CD4-positive, alpha-beta T cell treated with Interleukin-2 at 100 ng/mL for 4 hours (primary cell): Measurements from ENCODE around the gene ZFR2.

Experiments used
- DNase-seq: peaks from one replicate; pipeline ENCODE4 v3.0.0-alpha.2; 2020; ENCODE audit warnings: low spot score

Gene ZFR2

DNA sequence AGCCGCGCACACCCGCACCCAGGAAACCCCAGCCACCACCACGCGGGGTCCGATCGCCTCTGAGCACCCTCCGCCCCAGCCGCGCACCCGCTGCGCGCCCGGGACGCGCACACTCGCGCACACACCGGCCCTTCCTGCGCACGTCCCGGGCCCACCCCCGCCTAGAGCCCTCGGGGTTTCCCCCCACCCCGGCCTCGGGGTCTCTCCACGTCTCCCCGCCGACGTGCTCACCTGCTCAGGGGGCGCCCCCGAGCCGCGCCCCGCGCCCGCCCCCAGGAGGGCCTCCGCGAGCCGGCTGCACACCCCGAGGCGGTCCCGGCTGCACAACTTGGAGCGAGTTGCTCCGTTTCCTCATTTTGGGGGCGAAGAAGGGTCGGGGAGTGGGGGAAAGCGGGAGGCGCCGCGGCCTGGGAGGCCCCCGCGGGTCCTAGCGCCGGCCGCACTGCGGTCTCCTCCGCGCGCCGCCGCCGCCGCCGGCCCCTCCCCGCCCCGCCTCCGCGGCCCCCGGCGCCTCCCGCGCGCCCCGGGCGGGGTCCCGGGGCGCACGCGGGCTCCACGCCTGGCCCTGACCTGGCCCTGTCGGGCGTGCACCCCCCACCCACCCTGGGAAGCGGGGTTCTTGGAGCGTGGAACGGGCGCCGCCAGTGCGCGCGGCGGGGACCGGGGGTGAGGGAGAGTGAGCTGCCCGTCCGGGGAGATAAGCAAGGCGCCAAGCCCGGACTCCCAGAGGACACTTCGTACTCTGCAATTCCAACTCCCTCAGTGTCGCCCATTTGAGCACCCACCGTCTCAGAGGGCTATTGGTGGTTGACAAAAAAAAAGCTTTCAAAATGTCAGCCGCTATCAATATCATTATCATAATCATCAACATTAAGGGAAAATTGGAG, 82.7 kb downstream of the ZFR2 start, which contains the start of gene MATK:
Gene MATK, minus strand, starts transcription at position 444 of the 887 bp plus-strand sequence. CDS start 1,246 bp downstream, outside the sequence.
- DNase-seq: no peak

DNA sequence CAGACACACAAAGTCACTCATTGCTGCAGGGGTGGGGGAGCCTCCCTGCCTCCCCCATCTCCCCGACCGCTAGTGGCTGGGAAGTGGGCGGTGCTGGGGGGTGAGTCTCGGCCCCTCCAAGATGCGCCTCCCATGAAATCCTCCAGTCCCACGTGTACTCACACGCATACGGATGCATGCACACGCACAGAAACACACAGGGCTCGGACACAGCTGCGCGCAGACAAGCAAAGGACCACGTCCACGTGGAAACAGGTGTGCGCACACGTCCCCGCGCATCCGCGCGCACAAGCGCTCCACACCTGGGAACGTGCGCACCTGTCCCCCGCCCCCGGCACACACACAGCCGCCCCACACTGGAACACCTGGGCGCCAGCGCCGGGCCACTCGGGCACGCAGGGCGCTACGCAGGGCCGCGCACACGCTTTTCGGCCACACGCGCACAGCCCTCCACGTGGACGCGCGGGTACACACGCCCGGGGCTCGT, 83.3 kb downstream of the ZFR2 start:
- DNase-seq: no peak

DNA sequence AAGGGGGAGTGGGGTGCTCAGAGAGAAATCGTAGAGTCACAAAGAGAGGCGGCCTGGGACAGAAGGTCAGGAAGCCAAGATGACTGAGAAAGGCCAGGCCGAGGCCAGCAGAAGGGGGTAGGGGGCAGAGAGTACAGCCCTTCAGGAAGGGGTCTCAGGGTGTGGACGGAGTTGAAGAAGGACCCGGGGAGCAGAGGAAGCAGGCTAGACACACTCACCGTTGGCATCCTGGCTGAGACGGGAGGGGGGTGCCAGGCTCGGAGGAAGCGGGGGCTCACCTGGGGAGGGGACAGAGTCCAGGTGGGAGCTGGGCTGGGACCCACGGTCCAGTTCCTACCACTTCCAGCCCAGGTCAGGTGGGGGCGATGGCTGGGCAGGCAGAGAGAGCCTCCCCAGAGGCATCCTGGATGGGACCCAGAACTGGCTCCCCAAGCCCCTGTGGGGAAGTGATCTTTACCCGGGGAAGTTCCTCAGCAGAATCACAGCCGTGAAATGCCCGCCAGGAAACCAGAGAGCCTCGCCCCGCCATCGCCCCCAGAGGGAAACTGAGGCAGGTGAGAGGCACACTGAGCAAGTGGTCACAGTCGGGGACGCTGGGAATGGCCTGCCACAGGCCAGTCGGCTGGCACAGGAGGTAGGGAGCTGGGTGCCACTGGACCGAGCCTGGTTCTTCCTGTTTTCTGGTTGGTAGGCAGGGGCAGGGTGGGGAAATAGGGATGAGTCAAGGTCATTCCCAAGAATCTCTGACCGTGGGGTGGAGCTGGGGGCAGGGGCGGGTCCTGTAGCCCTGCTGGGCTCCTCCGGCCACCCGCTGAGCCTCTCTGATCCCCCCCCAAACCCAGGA, 84.0 kb downstream of the ZFR2 start:
- DNase-seq: no peak

DNA sequence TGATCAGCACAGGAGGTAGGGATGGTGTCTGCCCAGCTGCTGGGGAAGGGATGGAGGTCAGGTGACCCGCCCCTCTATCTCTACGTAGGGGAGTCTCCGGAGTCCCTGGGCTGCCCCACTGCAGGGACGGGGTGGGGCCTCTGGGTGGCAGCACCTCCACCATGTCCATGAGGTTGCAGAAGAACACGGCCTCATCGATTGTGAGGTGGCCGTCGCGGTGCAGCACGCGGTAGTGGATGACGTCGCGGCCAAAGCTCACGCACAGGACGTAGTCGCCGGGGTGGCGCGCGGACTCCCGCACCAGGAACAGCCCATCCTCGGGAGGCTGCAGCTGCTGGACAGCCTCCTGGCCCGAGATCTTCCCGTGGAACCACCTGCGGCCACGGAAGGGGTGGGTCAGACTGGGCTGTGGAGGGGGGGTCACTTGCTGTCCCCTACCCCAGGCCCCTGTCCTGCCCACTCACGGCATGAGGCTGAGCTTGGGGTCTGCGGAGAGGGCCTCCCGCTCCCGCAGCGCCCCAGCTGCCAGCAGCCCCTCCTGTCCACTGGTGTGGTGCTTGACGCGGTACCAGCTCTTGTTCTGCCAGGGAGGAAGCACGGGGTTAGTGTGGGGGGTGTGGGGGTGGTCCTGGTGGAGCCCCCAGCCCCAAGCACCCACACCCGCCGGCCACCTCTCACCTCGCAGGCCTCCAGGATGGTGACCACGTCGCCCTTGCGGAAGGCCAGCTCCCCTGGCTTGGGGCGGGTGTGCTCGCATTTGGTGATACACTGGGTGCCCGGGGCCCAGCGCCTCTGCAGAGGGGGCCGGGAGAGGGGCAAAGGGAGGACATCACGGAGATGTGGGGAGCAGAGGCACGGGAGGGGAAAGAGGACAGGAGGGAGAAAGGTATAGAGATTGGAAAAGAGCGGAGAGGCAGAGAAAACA, 84.9 kb downstream of the ZFR2 start:
- peak; percentile 43 for DNase-seq

DNA sequence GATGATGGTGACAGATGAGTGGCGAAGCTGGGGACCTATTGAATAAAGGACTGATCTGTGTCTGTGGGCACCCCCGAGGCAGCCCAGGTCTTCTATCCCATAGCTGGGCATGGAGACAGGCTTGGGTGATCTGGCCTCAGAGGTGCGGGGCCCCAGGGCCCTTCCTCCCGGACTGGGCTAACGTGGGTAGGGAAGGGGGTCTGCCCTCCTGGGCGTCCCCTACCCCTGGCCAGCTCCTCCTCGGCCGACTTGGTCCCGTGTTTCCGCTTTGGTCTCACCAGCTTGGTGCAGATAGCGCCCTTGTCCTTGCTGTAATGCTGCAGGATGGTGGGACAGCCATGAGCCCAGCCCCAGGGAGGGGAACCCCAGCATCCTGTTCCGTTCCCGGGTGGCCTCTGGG, 85.9 kb downstream of the ZFR2 start:
- no peak for DNase-seq

DNA sequence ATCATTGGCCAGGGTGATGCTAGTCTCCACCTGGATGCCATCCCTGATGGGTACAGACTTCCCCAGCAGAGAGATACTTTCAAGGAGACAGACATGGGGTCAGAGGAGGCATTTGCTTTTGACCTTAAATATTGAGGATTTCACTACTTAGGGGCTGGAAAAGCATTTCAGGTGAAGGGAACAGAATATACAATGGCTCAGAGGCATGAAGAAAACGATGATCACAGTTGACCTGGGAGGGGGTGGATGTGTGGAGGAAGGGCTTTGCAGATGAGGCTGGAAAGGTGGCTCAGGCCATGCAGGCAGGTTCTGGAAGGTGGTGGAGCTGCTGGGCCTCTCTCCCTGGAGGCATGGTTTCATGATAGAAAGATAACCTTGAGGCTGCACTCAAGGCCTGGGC, 86.5 kb downstream of the ZFR2 start:
- DNase-seq: no peak

DNA sequence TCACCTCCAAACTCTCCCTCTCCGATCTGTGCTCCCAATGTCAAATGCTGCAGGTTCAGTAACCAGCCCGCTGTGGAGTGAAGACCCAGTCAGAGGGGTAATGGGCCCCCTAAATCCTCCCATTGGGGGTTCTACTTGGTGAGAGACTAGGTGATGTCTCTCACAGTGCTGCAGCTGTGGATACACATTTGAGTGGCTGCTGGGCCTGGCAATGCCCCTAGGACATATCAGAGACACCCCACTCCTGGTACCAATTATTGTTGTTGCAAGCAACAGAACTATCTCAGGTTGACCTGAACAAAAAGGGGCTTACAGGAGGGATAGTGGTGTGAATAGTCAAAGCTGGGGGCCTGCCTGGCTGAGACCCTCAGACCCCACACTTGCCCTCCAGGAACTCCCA, 87.2 kb downstream of the ZFR2 start:
- no peak for DNase-seq

DNA sequence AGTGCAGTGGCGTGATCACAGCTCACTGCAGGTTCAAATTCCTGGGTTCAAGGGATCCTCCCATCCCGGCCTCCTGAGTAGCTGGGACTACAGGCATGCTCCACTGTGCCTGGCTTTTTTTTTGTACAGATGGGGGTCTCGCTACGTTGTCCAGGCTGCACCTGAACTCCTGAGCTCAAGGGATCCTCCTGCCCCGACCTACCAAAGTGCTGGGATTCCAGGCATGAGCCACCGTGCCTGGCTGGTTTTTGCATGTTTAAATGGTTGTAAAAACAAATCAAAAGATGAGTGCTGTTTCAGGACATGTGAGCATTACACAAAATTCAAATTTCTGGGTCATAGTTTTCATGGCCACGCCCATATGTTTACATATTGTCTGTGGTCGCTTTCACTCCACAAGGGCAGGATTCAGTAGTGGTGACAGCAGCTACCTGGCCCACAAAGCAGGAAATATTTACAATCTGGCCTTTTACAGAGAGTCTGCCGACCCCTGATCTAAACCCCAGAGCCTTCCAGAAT, 88.0 kb downstream of the ZFR2 start:
- no peak for DNase-seq

DNA sequence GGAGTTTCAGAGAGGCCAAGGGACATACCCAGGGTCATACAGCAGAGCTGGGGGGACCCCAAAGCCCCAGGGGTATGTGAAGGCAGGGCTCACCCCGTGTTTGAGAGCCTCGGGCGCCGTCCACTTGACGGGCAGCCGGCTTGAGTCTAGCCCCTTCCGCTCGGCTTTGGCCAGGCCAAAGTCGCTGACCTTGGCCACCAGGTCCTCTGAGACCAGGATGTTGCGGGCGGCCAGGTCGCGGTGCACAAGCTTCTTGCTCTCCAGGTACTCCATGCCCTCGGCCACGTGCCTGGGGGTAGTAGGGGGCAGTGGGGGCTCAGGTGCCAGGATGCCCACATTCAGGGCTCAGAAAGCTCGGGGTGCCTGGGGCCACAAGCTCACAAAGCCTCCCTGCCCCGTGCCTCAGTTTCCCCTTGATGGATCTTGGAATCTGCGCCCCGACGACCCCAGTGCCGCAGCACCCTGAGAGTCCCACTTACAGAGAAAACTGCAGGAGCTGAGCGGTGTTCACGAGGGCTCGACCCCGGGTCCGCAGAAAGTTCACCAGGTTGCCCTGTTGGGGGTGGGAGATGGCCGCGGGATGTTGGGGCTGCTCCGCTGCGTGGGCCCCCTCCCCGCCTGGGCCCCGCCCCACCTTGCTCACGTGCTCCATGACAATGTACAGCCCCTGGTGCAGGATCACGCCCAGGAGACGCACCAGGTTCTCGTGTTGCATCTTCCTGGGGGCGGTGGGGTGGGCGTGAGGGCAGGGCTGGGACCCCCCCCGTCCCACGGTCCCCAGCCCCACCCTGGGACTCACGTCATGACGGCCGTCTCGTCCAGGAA, 89.7 kb downstream of the ZFR2 start:
- DNase-seq: no peak

DNA sequence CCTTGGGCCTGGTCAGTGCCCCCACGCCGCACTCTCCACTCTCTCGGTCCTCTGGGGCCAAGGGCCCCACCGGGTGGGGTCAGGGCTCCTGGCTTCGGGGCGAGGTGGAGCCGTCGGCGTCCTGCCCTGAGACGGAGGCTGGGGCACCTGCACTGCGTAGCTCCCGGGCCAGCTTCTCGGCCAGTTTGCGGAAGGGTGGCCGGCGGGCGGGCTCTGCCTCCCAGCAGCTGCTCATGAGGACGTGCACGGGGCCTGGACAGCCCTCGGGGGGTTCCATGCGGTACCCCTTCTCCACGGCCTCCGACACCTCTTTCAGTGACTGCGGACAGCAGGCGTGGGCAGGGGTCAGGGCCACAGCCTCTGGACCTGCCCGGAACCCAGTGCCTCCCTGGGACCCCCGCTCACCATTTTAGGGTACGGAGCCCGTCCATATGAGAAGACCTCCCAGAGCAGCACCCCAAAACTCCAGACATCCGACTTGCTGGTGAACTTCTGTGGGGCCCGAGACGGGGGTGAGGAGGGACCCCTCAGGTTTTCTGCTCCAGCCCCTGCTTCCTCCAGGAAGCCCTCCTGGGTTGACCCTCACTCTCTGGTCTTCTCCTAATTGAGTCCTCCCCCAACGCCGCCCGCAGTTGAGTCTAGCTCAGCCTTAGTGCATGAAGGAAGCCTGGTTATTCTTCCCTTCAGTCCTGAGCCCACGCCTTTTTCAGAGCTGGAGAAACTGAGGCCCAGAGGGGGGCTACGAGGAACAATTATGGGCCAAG, 90.6 kb downstream of the ZFR2 start:
- DNase-seq: no peak

DNA sequence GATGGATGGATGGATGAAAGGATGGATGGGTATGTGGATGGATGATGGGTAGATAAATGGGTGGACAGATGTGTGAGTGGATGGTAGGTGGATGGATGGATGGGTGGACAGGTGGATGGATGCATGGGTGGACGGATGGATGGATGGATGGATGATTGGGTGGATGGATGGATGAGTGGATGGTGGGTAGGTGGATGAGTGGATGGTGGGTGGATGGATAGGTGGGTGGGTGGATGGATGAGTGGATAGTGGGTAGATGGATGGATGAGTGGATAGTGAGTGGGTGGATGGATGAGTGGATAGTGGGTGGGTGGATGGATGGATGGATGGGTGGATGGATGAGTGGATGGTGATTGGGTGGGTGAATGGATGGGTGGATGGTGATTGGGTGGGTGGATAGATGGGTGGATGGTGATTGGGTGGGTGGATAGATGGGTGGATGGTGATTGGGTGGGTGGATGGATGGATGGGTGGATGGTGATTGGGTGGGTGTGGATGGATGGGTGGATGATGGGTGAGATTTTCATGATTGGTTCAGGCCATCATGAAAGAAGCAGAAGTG, 92.3 kb downstream of the ZFR2 start:
- no peak for DNase-seq

DNA sequence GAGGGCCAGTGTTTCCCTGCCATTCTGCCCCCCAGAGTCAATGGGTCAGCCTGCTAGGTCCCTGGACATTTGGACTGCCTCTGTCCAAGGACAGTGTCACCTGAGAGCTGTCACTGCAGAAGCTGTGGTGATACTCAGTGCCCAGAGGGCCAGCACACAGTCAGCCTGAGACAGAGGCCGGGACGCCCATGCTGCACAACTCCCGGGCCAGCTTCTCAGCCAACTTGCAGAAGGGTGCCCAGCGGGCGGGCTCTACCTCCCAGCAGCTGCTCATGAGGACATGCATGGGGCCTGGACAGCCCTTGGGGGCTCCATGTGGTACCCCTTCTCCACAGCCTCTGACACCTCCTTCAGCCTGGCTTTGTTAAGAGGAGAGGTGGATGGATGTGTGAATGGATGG, 93.0 kb downstream of the ZFR2 start:
- DNase-seq: no peak

DNA sequence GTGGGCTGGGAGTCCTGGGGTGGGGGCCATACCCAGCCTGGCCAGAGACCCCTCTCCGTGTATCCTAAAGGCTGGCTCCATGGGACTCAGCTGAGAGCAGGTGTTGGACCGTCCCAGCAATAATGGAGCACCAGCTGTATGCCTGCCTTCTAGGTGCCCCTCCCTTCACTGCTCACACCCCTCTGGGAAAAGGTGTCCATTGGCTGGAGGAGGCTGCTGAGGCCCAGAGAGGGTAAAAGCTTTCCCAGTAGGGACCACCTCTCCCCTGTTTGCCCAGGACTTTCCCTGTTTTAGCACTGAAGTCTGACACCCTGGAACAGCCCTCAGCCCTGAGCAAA, 93.5 kb downstream of the ZFR2 start:
- DNase-seq: no peak

DNA sequence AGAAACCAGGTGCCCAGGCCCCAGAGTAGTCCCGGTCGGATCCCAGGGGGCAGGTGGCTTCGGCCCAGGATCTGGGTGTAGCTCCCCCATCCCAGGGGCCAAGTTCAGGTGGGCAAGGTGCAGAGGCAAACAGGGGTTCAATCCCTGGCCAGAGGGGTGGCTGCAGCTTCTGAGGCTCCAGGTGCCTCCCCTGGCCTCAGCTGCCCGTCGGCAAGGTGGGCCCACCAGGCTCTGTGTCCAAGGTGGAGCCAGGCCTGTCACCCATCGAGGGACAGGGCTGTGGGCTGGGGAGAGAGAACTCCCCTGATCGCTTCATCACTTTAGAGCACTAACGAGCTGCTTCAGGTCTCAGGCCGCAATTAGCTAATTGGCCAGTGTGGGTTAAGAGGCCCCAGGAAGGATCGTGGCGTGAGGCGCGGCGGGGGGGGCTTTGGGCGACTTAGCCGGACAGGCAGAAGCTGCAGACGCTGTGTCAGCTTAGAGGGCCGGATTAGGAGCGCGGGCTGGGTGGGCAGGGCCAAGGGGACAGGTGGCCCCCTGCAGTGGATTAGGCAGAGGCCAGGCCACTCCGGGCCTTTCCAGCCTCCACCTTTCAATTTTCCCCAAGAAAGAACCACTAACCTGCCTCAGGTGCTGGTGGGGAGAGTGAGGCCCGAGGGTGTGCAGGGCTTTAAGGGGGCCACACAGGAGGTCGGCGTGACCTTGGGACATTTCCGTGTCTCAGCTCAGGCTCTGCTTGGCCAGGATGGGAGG, 94.0 kb downstream of the ZFR2 start:
- no peak for DNase-seq

DNA sequence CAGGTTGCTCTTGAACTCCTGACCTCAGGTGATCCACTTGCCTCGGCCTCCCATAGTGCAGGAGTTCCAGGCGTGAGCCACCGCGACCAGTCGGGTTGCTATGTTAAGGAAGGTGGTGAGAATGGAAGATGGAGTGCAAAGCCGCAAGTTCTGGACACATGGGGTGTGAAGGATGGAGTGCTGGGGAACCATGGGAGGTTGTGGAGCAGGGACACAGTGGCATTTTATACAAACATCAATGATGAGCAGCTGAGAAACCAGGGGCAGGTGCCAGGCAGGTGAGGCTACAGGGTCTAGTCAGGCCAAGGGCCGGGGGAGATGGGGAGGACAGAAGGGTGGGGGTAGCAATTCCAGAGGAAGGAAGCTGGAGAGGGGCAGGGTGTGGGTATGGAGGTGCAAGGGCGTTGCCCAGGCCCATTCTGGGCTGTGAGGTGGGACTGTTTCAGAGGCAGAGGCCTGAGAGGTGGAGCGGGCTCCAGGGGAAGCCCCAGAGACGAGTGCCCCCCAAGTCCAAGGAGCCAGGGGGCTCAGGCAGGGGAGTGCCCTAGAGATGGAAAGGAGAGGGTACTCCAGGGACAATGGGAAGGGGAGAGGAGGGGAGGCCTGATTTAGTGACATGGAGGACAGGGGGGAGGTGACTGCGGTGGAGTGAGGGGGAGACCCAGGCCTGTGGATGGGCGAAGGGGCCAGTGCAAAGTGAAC, 94.9 kb downstream of the ZFR2 start:
- DNase-seq: no peak

DNA sequence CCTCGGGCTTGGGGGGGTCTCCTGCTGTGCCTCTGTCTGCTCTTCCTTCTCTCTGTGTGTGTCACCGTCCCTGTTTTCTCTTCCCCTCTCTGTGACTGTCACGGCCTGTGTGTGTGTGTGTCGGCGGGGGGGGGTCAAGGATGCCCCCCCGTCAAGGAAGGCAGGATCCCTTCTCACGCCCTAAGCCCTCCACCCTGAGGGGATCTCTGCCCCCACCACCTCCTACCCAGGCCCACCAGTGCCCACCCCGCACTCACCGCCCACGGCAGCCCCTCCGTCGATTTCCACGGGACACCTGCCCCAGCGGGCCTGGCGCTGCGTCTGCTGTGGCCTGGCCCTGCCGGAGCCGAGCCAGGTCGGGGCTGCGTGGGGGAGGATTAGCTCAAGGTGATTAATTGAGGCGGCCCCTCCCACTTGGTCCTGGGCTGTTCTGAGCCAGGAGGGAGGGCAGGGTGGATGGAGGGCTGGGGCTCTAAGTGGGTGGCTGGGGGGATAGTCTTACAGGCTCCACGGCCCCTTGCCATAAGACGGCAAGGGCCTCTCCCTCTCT, 96.9 kb downstream of the ZFR2 start, which contains the start of gene RAX2:
Gene RAX2, minus strand, starts transcription at position 323 of the 550 bp plus-strand sequence. CDS start 486 bp downstream, outside the sequence.
- DNase-seq: no peak

DNA sequence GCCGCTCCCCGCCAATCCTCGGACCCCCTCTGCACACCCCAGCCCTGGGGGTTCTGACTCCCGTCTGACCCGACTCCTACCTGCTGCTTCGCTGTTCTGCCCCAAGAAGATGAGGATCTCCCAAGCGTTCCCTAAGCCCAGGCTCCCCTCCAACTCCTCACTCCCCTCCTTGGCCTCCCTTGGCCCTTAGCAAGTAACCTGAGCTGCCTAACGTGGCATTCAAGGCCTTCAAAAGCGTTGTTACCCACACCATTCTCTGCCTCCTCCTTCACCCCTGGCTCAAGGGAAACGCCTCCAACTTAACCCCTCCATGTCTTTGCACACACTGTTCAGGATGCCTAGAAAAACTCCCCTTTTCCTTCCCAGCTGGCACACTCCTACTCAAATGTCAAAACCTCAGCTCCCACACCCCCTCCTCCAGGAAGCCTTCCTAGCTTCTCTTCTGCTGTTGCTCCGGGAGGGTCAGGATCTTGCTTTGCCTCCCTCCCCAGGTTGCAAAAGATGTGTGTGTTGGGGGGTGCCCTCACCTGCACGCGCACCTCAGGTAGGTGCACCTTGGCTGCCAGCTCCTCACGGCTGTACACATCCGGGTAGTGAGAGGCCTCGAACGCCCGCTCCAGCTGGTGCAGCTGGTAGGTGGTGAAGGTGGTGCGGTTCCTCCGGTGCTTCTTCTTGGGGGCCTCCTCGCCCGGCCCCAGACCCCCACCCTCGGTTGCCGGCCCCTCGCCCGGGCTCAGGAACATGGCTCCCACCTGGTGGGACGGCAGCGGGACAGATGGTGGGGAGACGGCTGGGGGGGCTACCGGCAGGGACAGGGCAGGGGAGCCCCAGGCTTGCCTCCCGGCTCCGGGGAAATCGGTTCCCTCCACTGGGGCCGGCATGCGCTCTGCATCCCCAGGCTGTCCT, 97.6 kb downstream of the ZFR2 start:
- no peak for DNase-seq
